Stimulated activated CD8-positive, alpha-beta memory T cell treated with anti-CD3 and anti-CD28 coated beads, Interleukin-12 subunit alpha, Interleukin-12 subunit beta, amount 100 ng/mL, for 1 hour (primary cell): ENCODE results near the gene TRAFD1.

ENCODE experiments used
- DNase-seq: peaks from one replicate; pipeline ENCODE4 v3.0.0-alpha.2; 2020; ENCODE audit warnings: low read depth

Gene TRAFD1

DNA sequence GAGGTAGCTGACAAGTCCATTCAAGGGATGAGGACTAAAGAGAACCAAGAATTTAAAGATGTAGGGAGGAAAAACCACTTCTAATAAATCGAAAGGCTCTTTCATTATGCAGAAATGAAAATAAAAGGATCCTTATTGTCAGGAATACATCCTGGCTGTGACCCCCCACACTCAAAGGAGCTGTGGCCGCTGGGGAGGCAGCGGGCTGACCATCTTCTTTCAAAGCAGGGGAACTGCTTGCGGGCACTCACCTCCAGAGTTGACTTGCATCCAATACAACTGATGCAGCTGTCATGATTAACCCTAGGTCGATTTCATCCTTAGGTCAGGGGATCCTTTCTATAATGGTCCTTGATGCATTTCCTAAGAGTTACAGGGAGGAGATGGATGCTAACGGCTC is 35.3 kb downstream of the TRAFD1 start:
- DNase-seq = no peak

DNA sequence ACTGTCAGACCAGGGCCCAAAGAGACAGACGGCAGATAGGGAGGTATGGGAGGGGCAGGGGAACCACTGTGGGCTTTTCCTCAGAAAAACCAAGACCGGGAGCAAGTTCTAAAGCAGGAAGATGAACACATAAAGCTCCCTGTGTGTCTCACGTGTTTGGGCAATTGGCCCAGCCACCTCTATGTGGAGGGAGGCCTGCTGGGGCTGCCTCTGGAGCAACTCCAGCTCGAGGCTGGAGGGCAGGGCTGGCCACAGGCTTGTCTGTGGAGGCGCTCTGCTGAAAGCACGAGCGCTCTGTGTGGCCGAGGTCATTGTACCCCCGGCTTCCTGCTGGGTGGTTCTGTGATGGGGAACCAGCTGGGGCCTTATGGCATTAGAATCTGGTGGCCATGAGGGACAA is 36.4 kb downstream of the TRAFD1 start:
- DNase-seq = no peak

DNA sequence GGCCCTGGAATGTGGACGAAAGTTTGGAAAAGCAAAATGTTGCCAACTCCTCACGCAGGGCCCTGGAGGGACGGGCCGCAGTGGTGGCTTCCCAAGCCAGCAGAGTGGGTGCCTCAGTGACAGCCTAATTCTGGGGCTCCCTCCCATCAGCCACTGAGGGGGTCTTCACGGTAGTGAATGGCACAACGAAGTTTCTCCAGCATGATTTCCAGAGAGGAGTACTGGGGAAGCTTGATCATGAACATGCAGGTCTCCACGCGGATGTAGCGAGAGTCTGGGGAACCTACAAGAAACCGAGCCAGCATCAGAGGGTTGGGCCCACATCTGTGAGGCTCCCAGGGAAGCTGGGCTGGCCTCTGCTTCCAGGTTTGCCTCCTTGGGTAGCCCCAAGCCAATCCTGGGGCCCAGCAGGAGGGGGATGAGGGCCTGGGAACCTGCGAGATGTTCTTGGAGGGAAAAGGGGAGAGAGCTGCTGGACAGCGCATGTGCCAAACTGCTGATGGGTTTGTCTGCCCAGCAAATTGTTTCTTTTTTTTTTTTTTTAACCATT is 37.0 kb downstream of the TRAFD1 start:
- no peak for DNase-seq

DNA sequence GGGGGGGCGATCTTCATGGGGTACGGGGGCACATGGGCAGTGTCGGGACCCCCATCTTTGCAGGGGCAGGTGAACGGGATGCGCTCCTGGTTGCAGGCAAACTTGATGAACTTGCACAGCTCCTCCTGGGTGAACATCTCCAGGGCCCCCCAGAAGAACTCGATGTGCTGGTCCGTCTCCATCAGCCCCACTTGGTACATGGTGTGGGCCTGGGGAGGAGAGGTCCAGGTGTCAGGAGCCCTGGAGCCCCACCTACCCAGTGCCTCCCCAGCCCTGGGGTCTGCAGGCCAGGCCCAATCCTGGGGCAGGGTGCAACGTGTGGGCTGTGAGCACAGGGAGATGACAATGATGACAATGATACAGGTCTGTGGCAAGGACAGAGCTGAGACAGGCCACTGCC is 37.7 kb downstream of the TRAFD1 start:
- no peak for DNase-seq

DNA sequence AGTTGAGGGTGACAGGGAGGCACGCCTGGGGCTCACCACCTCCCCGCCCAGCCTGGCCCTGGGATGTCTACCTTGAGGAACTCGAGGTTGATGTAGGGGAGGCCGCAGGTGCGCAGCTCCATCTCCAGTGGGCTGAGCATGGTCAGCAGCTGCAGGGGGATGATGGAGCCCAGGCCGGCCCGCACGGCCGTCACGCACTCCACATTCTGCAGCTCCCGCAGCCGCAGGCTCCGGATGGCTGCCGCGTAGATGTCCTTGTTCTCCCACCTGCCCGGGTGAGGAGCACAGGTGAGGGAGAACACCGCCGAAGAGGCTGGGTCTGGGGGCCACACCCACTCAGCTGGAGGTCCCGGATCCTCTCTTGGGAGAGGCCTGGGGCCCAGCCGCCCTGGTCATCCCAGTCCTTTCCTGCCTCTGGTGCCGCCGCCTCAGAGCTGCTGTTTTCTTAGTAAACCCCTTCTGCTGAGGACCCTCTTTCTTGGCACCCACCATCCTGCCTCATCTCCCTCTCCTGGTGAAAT is 38.2 kb downstream of the TRAFD1 start:
- DNase-seq = no peak

DNA sequence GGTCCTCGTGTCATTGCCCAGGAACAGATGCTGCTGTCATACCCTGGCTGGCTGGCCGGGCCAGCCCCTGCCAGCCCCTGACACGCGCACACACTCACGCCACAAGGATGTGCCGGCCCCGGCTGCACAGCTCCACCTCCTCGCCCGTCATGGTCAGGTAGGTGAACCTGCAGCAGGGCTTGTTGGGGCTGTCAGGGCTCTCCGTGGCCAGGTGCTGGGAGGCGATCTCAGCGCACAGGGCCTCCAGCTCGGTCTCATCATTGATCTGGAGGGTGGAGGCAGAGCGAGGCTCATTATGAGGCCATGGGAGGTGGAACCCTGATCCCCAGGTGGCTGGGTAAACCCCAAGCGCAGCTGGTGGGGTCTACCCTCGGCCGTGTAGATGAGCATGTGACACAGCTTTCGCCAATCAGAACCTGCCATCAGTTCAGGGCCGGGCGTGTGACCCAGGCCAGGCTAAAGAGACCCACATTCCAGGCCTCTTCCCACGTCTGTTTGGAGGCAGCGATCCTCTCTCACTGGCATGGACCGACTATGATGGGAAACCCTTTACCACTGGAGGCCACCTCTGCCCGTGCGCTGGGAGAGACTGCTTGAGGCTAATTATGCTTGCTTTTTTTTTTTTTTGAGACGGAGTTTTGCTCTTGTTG is 38.8 kb downstream of the TRAFD1 start:
- no peak for DNase-seq

DNA sequence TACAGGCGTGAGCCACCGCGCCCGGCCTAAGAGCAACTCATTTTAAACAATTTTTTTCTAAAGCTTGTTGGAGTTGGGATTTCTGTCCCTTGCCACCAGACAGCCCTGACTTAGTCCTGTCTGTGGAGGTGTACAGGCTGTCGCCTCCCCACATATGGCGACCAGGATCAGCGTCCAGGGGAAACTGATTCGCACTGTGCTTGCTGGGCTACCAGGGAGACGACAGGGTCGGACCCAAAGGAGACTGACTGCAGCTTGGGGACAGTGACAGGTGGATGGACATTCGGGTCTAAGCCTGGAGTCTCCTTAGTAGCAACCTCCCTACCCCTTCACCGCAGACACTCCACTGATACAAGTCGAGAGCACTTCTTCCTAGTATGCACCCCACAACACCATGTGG is 40.3 kb downstream of the TRAFD1 start:
- DNase-seq = no peak

DNA sequence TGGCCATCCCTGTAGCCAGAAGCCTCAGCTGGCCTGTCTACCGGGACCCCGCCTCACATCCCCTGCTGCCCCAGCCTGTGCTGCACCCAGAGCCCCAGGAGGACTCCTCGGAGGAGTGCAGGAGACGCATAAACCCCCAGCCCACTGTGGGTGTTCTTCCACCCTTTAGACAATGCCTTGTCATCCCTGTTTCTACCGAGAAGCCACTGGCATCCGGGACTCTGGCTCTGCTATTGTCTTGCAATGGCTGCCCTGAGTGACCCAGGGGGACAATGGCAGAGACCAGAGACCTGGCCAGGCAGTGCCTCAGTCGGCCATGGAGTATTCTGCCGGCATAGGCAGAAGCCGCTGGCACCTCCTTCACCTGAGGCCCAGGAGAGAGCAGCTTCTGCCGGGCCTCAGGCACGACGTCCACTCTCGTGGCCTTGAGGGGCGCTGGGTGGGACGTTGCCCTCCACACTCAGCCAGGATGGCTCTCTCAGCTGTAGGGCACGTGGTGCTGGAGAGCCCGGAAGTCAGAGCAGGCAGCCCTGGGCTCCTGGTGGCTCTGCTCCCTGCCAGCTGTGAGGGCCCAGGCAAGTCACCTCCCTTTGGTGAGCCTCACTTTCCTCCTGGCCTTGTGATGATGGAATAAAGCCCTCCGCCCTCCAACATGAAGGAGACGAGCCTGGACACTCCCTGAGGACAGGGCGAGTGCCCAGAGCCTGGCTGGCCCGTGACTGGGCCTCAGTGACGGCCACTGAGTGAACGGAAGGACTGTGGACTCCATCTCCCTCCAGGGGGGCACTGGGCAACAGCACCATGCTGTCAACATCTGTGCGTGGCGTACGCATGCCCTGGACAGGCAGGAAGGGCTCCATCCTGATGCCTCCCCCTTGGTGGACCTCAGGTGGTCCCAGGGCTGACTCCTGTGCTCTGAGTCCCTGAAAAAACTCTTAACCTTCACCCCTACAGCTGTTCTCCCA is 41.0 kb downstream of the TRAFD1 start:
- no peak for DNase-seq

DNA sequence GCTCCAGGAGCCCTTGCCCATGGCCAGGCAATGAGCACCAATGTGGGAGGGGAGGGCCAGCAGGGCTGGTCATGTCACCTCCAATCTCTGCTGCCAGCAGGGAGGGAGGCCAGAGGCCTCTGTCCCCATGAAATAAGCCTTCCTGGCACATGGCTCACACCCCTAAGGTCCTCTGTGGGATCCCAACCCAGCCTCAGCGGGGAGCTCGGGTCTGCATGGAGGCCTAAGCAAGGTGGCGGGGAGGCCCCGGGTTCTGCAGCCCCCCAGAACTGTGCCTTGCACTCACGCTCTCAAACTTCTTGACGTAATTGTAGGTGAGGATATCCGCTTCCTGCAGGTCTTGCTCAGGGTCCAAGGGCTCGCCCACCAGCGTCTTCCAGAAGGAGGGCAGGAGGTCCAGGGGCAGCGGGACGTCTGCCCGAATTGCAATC is 41.7 kb downstream of the TRAFD1 start:
- no peak for DNase-seq

DNA sequence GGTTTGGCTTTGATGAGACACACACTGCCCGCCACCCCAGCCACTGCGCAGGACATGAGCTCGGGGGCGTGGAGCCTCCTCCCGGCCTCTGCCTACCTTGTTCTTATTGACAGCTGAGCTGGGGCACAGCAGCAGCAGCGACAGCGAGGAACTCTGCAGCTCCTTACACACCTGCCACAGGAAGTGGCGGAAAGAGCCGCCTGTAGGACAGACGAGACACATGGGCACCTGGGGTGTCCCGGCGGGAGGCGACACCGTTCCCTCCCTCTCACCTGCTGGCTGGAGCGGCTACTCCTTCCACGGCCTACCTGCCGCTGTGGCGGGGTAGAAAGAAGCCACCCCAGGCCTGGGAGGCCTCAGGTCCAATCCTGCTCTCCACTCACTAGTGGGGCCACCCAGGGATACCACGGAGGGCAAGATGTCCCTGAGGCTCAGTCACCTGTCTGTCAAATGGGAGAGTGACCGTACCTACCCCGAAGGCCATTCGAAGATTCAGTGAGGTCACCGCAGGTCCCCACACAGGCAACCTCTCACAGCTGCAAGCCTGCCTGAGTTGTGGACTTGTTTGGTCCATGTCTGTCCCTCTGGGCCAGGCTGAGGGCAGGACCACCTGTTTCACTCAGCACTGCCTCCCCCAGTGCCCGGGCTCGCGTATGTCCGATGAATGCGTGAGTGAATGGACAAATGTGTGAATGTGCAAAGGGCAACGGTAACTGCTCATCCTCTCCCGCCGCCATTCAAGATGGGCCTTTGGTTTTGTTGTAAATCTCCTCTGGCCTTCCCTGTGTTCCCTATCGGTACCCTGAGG is 42.6 kb downstream of the TRAFD1 start:
- no peak for DNase-seq

DNA sequence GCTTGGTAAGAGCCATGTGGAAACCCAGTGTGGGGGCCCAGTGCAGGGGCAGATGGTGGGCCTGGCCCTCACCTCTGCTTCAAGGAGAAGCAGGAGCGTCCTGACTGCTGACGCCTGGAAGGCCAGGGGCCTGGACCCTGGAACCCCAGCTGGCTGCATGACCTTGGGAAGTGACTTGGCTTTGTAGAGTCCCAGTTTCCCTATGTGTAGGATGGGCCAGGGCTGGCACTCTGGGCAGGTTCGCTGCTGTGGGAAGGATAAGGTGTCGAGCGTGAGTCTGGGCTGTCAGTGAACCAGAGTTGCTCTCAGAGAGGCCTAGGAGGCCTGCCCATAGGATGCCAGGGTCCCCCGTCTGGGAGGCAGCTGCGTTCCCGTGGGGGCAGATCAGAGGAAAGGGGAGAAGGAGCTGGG is 43.2 kb downstream of the TRAFD1 start:
- no peak for DNase-seq

DNA sequence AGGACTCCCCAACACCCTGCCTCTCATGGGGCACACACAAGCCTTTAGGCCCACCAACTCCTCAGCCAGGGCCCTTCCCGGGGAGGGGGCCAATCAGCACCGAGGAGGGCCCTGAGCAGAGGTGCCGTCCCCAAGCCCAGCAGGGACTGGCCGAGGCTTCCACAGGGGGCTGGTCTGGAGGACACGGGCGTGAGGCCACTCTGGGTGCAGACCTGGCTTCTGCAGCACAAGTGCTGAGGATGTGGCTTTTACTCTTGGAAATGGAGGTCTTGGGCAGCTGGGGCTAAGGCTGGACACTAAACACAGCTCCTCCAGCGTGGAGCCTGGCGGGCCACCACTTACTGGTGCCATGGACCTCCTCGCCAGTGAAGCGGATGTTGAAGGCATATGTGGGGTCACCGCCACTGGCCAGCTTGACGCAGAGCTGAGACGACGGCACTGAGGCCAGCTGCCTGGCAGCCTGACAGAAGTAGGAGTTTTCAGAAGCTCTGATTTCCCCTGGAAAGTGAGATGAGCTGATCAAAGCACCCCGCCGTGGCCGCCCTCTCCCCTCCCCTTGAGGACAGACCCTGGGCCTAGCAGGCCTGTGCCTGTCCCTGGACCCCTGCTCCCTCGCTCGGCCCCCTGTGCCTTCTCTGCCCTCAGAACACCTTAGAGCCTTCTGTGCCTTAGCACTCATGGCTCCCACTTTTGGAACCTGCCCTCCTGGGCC is 44.0 kb downstream of the TRAFD1 start:
- no peak for DNase-seq

DNA sequence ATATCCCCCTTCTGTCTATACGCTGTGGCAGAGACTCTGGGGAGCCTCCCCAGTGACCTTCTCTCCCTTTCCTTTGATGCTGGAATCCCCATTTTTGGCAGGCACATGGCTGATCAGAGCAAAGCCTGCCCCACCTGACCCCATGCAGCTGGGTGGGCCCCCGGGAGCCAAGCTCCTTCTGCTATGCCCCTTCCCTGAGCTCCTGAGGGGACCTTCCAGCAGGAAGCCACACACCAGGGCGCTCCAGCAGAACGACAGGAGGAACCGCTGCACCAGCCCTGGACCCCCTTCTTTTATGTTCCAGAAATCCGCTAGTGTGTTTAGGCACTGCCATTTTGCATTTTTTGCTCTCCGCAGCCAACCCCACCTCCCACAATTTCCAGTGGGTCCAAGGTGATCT is 44.6 kb downstream of the TRAFD1 start:
- DNase-seq = no peak

DNA sequence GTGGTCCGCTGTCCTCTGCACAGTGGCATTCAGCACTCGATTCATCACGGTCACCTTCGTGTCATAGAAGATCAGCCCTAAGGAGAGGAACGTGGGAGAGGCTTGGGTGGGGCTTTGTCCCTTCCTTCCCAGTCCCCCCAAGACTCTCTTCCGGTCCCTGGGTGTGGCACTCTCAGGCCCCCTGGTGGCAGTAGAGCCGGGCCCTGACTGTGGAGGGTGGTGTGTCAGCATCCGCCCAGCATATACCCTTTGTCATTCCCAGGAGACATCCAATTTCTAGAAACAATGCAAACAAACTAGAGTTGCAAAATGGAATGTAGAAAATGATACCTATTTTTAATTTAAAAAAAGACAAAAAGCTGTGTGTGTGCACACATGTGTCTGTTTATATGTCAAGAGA is 45.0 kb downstream of the TRAFD1 start:
- DNase-seq = peak; percentile 14

DNA sequence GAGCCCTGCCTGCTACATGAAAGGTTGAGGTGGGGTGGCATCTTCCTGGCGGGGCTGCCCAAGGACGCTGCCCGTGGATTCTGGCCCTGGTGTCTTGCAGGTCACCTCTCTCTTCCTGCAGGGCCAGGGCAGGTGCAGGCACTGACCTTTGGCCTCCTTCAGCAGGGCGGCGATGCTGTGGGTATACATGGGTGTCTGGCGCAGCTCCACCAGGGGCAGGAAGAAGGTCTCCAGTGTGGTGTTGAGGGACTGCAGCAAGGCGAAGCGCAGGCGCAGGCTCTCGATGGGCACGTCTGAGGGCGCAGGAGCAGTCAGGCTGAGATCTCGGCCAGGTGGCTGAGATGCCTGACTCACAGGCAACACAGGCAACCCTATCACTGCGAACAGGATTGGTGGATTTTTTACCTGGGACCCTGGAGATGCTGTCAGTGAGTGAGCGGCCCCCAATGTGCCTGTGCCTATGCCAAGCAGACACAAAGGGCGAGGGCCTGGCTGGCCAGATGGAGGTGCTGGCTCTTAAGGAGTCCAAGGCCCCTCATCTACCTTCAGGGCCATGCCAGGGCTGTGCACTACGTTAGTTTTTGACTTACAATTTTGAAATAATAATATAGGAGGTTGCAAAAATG is 45.7 kb downstream of the TRAFD1 start:
- DNase-seq = no peak

DNA sequence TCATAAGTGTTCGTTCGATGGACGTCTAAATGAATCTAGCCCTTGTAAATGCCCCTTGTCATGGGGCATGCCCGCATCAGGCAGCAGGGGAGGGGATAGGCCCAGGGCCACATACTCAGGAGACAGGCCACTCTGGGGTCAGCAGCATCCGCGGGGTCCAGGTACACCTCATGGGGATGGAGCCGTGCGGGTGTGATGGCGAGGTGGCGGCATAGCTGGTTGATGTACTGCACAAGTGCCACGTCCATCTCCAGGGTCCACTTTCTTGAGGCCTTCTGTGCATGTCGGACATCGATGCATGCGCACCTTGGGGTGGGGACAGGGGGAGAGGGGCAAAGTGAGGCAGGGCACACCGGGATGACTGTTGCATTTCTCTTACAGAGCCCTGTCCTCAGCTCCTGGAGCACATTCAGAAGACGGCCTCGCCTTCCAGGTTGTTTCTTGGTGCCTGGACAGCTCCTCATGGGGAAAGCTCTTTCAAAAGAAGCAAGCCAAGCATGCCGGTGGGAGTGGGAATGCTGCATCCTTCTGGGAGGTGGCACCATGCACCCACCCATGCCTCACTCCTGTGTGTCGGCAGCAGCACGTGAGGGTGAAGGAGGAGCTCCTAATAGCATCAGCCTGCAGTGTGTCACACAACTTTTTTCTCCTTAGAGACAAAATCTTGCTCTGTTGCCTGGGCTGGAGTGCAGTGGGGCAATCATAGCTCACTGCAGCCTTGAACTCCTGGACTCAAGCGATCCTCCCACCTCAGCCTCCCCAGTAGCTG is 47.4 kb downstream of the TRAFD1 start:
- no peak for DNase-seq

DNA sequence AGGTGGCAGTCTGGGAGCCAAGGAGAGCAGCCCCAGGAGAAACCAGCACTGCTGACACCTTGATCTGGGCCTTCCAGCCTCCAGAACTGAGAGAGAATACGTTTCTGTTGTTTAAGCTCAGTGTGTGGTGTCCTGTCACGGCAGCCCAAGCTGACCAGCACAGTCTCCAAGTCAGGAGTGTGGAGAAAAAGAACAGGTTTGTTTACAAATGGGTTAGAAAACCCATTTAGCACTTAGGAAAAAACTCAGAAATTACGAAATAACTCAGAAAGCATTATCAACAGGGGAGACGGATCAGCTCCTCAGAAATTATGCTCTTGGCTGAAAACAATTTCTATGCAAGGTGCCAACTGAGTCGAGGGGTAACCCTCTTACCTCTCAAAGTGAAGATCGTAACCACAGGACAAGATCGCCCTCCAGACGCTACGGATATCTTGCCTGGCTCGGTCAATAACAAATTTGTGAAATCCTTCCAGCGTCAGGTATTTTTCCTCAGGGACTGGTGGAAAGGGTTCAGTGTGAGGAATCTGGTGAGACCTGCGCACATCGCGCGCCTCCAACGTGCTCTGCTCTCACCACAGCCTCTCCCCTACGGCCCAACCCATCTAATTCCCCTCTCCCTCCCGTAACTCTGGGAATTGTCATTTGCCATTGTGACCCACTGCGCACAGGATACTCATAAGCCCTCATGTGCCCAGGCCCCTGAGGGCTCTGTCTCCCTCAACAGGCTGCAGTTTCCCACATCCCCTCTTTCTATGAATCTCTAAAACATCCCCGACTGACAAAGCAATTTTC is 50.2 kb downstream of the TRAFD1 start:
- no peak for DNase-seq

DNA sequence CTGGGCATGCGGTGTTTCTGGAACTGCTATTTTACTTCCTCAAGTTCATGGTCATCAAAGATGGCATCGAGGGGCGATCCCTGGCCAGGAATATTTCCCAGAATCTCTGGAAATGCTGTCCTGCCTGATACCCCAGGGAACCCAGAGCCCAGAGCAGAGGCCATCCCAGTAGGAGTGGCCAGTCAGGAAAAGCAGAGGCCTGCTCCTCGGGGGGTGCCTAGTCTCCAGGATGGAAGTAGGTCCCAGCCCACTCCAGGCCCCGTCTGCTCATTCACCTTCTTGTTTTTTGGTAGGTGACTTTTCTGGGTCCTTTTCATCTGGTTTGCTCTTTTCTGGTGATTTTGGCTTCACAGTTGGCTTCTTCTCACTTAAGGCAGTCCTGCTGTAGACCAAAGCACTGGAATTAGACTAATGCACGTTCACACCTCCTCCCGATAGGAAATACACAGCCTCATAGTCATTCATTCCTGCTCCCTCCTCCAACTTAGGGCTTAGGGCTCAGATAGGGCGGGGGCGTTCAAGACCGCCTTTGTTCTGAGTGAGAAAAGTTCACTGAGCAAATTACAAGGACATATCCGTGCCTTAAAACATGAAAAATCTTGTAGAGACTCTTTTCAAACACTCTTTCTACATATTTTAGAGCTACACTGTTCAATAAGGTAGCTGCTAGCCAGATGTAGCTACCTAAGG is 51.1 kb downstream of the TRAFD1 start:
- no peak for DNase-seq

DNA sequence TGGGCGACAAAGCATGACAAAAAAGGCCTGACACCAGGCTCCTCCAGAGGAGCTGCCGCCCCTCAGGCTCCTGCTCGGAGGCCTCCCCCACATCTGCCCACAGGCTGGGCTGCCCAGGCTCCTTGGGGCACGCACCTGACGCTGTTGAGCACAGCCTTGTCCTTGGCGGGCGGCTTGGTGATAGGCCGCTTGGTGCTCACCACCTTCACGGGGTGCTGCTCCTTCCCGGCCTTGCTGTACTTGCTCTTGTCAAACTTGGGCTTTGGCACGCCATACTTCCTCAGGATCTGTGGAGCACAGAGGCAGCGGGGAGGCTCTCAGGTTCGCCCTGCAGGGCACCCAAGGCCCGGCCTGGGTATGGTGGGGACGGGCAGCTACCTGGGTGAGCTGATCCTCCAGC is 53.4 kb downstream of the TRAFD1 start:
- DNase-seq = no peak
